AG04449 (cell line): ENCODE measurements around the gene TUBA4A.
"Not testable (repeated sequence)": the region's sequence is repeated elsewhere in the genome, so short reads cannot be mapped to it uniquely, and the experiment has no call there.

Experiments used
- CTCF ChIA-PET: fragments of 350-600 bp; formaldehyde crosslinking; extraction: SDS; loops from one replicate; lab custom pipeline; 2021; ENCODE audit warnings: antibody characterized with exemption; lab: Yijun Ruan, JAX
- POLR2A ChIA-PET: fragments of 400-600, 350-600 bp; formaldehyde crosslinking; extraction: SDS; loops from one replicate; lab custom pipeline; 2020; ENCODE audit warnings: antibody characterized with exemption, inconsistent platforms; lab: Yijun Ruan, JAX
- DNase-seq: peaks from one replicate; pipeline ENCODE4 v3.0.0-alpha.2; 2010; ENCODE audit warnings: low read depth, low spot score
- H3K4me3 ChIP-seq: 2 replicates; pipeline ENCODE4 v1.5.1; 2011; ENCODE audit warnings: low read depth, mild to moderate bottlenecking, control low read depth, low read length
- CTCF ChIP-seq: IDR thresholded peaks from one replicate; pipeline ENCODE4 v1.5.1; 2011; ENCODE audit warnings: mild to moderate bottlenecking, moderate library complexity, low read length, control low read depth, inconsistent platforms; ENCODE audit not compliant: insufficient read depth; ENCODE audit errors: missing control alignments

TUBA4A gene

DNA sequence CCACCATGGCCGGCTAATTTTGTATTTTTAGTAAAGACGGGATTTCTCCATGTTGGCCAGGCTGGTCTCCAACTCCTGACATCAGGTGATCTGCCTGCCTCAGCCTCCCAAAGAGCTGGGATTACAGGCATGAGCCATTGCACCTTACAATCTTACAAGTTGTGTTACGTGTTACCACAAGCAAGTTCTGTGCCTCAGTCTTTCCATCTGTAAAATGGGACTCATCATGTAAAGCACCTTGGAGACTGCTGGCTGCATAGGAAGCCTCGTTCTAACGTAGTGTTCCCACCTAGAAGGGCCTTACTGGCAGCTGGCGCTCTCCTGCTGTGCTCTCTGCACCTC lies 35.4 kb upstream of the TUBA4A start:
- no peak for DNase-seq
- TF ChIP-seq CTCF: no peak
- no peak overlapping the region; the same call in 1 of the 2 replicates for H3K4me3 ChIP-seq
- ChIA-PET CTCF (interaction anchor here (8.0 to 22.1 kb wide), 3 partner anchors 12 to 116 kb away, joined by 145 to 691 read pairs (median 154); partner anchors contain the start of genes CNPPD1, DNAJB2, PTPRN and SLC23A3), POLR2A (interaction anchor here (1.3 kb wide), 1 partner anchor 10 kb away, joined by 4 read pairs; the partner anchor contains the start of gene DNAJB2)

DNA sequence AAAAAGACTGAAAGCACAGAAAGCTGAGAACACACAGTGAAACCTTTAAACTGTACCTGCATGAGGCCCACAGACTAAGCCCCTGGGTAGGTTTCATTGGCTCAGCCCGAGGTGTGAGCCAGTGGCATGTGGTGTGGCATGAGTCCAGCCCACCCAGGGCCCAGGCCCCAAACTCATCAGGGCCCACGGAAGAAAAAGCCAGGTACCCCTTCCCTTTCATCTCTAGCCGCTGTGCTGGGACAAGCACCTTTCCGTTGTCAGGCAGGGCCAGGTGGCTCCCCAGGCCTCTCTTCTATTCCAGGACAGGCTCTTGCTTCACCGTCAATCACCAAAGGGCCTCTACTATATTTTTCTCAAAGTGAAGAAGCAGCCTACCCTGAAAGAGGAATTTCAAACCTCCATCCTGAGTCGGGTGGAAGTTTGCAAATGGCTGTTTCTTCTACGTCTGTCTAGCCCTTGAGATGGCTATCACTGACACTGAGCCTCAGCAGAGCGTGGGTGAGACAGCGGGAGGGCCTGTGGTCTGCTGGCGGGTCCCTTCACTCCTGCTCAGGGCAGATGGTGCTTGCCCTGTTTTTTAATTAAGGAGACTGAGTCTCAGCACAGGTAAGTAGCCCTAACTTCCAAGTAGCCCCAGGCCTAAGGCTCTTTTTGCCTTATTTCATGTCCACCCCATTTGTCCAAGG lies 34.0 kb upstream of the TUBA4A start:
- no peak for DNase-seq
- no peak overlapping the region for H3K4me3 ChIP-seq
- no peak for TF ChIP-seq CTCF
- CTCF ChIA-PET: interaction anchor here (1.4 to 22.1 kb wide), 4 partner anchors 7 to 70 kb away, joined by 3 to 691 read pairs (median 418); partner anchors contain the start of genes DNAJB2 and PTPRN
- POLR2A ChIA-PET: interaction anchor here (1.3 kb wide), 1 partner anchor 9 kb away, joined by 4 read pairs; the partner anchor contains the start of gene DNAJB2

GRCh38 chr2:219287116-219287440 lies 33.4 kb upstream of the TUBA4A start:
- DNase-seq, POLR2A ChIA-PET, H3K4me3 ChIP-seq: not testable (repeated sequence)
- CTCF ChIA-PET: interaction anchor here (1.4 to 22.1 kb wide), 3 partner anchors 7 to 70 kb away, joined by 3 to 691 read pairs (median 691); partner anchors contain the start of gene DNAJB2

- no peak for DNase-seq
- ChIA-PET POLR2A (interaction anchor here (0.7 to 2.0 kb wide), 3 partner anchors 8 to 160 kb away, joined by 3 to 7 read pairs (median 3); no protein-coding TSS in a partner anchor), CTCF (interaction anchor here (1.4 to 22.1 kb wide), 4 partner anchors 8 to 127 kb away, joined by 3 to 691 read pairs (median 350); partner anchors contain the start of genes DNAJB2 and NHEJ1)
- TF ChIP-seq CTCF: no peak
- no peak overlapping the region for H3K4me3 ChIP-seq
Observed at GRCh38 chr2:219286436-219287115, 32.9 kb upstream of the TUBA4A start.

DNA sequence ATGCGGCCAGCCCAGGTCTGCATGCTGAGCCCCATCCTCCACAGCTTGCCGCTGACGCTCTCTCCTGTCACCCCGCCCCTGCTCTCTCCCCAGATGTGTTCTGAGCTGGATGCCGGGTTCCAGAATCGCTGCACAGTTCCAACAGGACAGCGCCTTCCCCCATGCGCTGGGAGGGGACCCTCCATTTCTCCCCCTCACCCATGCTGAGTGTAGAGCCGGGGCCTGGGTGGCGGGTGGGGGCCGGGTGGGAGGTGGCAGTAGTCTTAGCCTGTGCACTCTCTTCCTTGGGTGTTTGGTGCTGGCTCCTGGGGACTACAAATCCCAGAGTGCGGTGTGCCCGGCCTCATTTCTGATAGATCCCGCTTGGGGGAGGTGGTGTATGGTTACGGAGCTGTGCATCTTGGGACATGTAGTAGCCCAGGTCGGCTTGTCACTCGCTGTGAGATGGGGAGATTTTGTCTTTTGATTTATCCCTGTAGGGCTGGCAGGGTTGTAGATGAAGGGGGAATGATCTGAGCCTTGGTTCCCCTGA lies 32.2 kb upstream of the TUBA4A start:
- TF ChIP-seq CTCF: no peak
- POLR2A ChIA-PET: interaction anchor here (0.7 to 2.0 kb wide), 3 partner anchors 9 to 160 kb away, joined by 3 to 7 read pairs (median 3); no protein-coding TSS in a partner anchor
- CTCF ChIA-PET: interaction anchor here (3.0 to 22.1 kb wide), 3 partner anchors 8 to 126 kb away, joined by 9 to 691 read pairs (median 691); partner anchors contain the start of genes DNAJB2 and NHEJ1
- DNase-seq: no peak
- H3K4me3 ChIP-seq: no peak overlapping the region; the same call in 1 of the 2 replicates

GRCh38 chr2:219285373-219285735 lies 31.6 kb upstream of the TUBA4A start:
- DNase-seq: no peak
- H3K4me3 ChIP-seq: no peak overlapping the region; the same call in 1 of the 2 replicates
- POLR2A ChIA-PET: interaction anchor here (2.0 kb wide), 1 partner anchor 9 kb away, joined by 7 read pairs; no protein-coding TSS in a partner anchor
- no peak for TF ChIP-seq CTCF
- CTCF ChIA-PET: interaction anchor here (3.0 to 22.1 kb wide), 3 partner anchors 8 to 126 kb away, joined by 9 to 691 read pairs (median 691); partner anchors contain the start of genes DNAJB2 and NHEJ1
